ENCODE results near the gene TWSG1. TPM values are rescaled to one million over a fixed set of nuclear protein-coding genes. Genes with fewer than 3 reads are reported as not detected.
"Not testable (repeated sequence)": the region's sequence is repeated elsewhere in the genome, so short reads cannot be mapped to it uniquely, and the experiment has no call there.

Gene TWSG1
- total and polyA plus RNA-seq, 4 donors, result 32.5 to 73.6 (median 39.9) TPM

DNA sequence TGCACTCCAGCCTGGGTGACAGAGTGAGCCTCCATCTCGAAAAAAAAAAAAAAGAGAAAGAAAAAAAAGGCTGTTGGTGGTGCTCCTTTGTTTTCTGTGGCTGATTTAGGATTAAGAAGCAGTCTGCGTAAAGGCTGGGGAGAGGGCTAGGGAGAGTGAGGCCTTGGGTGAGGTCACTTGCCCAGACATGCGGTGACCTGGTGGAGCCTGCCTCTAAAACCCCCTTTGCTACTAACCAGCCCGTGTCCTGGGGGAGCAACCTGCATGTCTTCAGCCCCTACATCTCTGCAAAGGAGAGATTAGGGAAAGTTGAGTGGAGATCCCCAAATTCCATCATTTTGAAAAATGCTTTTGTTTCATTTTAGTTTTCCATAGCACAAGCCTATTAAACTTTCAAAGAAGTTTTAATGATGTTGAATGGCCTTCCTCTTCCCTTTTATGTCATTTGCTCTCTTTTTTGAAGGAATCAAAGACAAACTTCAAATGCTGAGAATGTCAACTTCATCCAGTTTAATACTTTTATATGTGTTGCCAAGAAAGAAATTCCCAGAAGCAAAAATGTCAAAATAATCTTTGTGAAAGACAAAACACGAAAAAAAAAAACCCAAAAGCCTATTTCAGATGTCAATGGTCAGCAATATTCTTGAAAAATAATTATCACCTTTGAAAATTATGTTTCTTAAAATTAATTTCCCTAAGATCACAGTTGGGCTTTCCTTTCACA, 101.8 kb downstream of the TWSG1 start:
- Histone ChIP-seq H3K9me3 (ENCODE audit: control insufficient read depth, insufficient read depth, low read length) (no peaks in the 10 kb centered on the region), H3K4me3 (ENCODE audit: low read depth, low read length) (no peak overlapping the region), H3K27me3 (ENCODE audit: control insufficient read depth, insufficient read depth, low read length) (no peaks in the 10 kb centered on the region), H3K36me3 (ENCODE audit: control insufficient read depth, insufficient read depth, low read length) (no peaks in the 10 kb centered on the region), H3K4me1 (ENCODE audit: control insufficient read depth, insufficient read depth, low read length) (peaks cover 9% of the 10 kb centered on the region), H3K27ac (ENCODE audit: low read depth, low read length) (no peak overlapping the region)
- no peak for DNase-seq (ENCODE audit: low read depth in 4 of 6, low spot score in 6 of 6)
- 100% methylated on average over 1 of the region's 5 CpGs for WGBS (ENCODE audit: insufficient coverage)

DNA sequence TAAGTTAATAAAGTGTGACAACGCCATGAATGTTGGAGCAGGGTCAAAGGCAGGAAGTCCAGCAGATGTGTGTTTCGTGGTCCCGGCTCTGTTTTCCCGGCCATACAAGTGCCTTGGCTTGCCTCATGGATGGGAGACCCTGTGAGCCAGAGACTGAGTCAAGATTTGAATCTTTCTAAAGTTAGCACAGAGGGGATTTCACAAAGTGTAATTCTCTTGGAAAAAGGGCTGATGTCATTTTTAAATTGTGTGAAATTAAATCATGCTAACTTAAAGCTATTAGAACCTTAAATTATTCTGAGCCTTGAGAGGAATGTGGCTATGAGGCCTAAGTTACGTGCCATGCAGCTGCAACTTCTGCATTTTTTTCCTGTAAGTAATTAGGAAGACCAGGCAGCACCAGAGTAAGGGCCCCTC, 102.5 kb downstream of the TWSG1 start:
- no peak overlapping the region for H3K27ac ChIP-seq (ENCODE audit: low read depth, low read length)

DNA sequence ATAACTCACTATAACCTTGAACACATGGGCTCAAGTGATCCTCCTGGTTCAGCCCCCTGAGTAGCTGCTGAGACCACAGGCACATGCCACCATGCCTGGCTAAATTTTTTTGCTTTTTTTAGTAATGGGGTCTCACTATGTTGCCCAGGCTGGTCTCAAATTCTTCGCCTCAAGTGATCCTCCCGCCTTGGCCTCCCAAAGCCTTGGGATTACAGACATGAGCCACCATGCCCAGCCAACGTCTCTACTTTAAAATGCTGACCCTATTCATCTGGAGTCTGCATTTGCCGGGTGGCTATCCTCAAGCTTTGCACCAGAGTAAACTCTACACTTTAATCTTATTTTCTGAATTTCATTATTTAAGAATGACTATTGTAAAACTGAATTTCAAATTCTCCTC, 103.1 kb downstream of the TWSG1 start:
- WGBS (ENCODE audit: insufficient coverage), result 100% methylated on average over 2 of the region's 4 CpGs
- peaks cover 9% of the 10 kb centered on the region for H3K4me1 ChIP-seq (ENCODE audit: control insufficient read depth, insufficient read depth, low read length)
- H3K27ac ChIP-seq (ENCODE audit: low read depth, low read length), result no peak overlapping the region
- no peak overlapping the region for H3K4me3 ChIP-seq (ENCODE audit: low read depth, low read length)
- H3K36me3 ChIP-seq (ENCODE audit: control insufficient read depth, insufficient read depth, low read length), result no peaks in the 10 kb centered on the region
- DNase-seq (ENCODE audit: low read depth in 4 of 6, low spot score in 6 of 6), result no peak
- no peaks in the 10 kb centered on the region for H3K9me3 ChIP-seq (ENCODE audit: control insufficient read depth, insufficient read depth, low read length)
- H3K27me3 ChIP-seq (ENCODE audit: control insufficient read depth, insufficient read depth, low read length), result no peaks in the 10 kb centered on the region

More for the DNA sequence above, 102.5 kb downstream of the TWSG1 start:
- DNase-seq (ENCODE audit: low read depth in 4 of 6, low spot score in 6 of 6), result no peak
- Histone ChIP-seq H3K4me3 (ENCODE audit: low read depth, low read length) (no peak overlapping the region), H3K9me3 (ENCODE audit: control insufficient read depth, insufficient read depth, low read length) (no peaks in the 10 kb centered on the region), H3K27me3 (ENCODE audit: control insufficient read depth, insufficient read depth, low read length) (no peaks in the 10 kb centered on the region), H3K36me3 (ENCODE audit: control insufficient read depth, insufficient read depth, low read length) (no peaks in the 10 kb centered on the region), H3K4me1 (ENCODE audit: control insufficient read depth, insufficient read depth, low read length) (peaks cover 9% of the 10 kb centered on the region)
- WGBS (ENCODE audit: insufficient coverage), result 41% methylated on average over 4 of the region's 5 CpGs

DNA sequence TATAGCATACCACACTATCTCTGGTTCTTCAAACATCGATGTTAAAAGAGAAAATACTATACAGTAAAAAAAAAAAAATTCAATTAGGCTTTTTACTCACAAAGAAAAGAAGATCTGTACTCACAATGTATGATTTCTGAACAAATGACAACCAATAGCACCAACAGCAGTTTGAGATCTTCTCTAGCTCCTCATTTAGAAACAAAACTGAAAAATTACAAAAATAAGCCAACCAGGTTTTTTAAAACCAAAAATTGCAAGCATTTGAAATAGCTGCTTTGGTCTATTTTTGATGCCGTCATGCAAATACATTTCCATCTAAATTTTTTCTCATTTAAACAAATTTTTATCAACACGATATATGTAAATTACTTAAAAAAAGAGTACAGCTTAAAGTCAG, 106.5 kb downstream of the TWSG1 start:
- H3K4me1 ChIP-seq (ENCODE audit: control insufficient read depth, insufficient read depth, low read length), result no peaks in the 10 kb centered on the region
- no peak for DNase-seq (ENCODE audit: low read depth in 4 of 6, low spot score in 6 of 6)
- H3K36me3 ChIP-seq (ENCODE audit: control insufficient read depth, insufficient read depth, low read length), result no peaks in the 10 kb centered on the region
- no CpG with 5 or more reads among the region's 3 CpGs for WGBS (ENCODE audit: insufficient coverage)
- no peaks in the 10 kb centered on the region for H3K27me3 ChIP-seq (ENCODE audit: control insufficient read depth, insufficient read depth, low read length)
- no peaks in the 10 kb centered on the region for H3K9me3 ChIP-seq (ENCODE audit: control insufficient read depth, insufficient read depth, low read length)
- H3K27ac ChIP-seq (ENCODE audit: low read depth, low read length), result no peak overlapping the region
- no peak overlapping the region for H3K4me3 ChIP-seq (ENCODE audit: low read depth, low read length)

DNA sequence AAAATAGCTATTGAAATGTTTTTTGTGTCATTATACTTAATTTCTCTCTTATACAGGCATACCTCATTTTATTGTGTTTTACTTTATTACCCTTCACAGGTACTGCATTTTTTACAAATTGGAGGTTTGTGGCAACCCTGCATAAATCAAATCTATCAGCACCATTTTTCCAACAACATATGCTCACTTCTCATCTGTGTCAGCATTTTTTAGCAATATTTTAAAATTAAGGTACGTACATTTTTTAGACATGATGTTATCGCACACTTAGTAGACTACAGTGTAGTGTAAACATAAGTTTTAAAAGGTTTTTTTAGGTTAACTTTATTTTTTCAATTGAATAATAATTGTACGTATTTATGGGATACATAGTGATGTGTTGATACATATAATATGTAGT, 110.0 kb downstream of the TWSG1 start:
- no CpG with 5 or more reads among the region's 3 CpGs for WGBS (ENCODE audit: insufficient coverage)
- DNase-seq (ENCODE audit: low read depth in 4 of 6, low spot score in 6 of 6), result no peak
- H3K4me1 ChIP-seq (ENCODE audit: control insufficient read depth, insufficient read depth, low read length), result no peaks in the 10 kb centered on the region
- no peaks in the 10 kb centered on the region for H3K27me3 ChIP-seq (ENCODE audit: control insufficient read depth, insufficient read depth, low read length)
- no peaks in the 10 kb centered on the region for H3K36me3 ChIP-seq (ENCODE audit: control insufficient read depth, insufficient read depth, low read length)
- H3K27ac ChIP-seq (ENCODE audit: low read depth, low read length), result no peak overlapping the region
- no peaks in the 10 kb centered on the region for H3K9me3 ChIP-seq (ENCODE audit: control insufficient read depth, insufficient read depth, low read length)
- no peak overlapping the region for H3K4me3 ChIP-seq (ENCODE audit: low read depth, low read length)

DNA sequence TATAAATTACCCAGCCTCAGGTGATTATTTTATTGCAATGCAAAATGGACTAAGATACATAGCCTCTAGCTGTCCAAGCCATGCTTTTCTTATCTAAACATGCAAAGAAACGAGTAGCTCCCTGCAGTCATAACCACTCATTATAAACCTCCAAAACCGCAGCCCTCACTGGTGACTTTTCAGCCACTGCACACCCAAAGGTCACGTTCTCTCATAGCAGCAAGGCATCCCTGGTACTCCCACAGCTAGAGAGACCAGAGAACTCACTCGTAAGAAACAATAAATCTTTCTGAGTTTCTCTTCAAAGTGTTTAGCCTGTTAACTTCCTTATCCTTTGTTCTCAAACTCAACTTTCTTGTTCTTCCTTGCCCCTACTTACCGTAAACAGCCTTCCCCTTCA, 112.3 kb downstream of the TWSG1 start:
- Histone ChIP-seq H3K4me3 (ENCODE audit: low read depth, low read length) (no peak overlapping the region), H3K9me3 (ENCODE audit: control insufficient read depth, insufficient read depth, low read length) (no peaks in the 10 kb centered on the region), H3K36me3 (ENCODE audit: control insufficient read depth, insufficient read depth, low read length) (no peaks in the 10 kb centered on the region), H3K27ac (ENCODE audit: low read depth, low read length) (no peak overlapping the region), H3K27me3 (ENCODE audit: control insufficient read depth, insufficient read depth, low read length) (no peaks in the 10 kb centered on the region), H3K4me1 (ENCODE audit: control insufficient read depth, insufficient read depth, low read length) (no peaks in the 10 kb centered on the region)
- WGBS (ENCODE audit: insufficient coverage), result 86% methylated on average over 5 of the region's 5 CpGs
- DNase-seq (ENCODE audit: low read depth in 4 of 6, low spot score in 6 of 6), result no peak

DNA sequence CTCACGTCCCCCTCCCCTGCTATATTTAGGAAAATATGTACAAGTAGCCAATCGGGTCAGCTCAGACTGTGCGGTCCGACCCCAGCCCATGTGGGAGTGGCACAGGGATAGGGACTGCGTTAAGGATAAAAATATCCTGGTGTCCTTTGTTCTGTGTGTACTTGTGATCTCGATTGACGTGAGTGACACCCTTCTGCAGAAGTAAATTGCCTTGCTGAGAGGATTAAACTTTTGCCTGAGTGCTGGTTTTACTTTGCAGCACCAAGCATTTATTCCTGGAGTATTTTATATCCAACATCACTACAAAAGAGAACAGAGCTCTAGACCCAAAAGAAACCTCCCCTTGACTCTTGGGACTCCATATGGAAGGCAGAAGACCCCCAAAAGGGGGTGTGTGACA, 112.8 kb downstream of the TWSG1 start:
- H3K27me3 ChIP-seq (ENCODE audit: control insufficient read depth, insufficient read depth, low read length), result no peaks in the 10 kb centered on the region
- no peak for DNase-seq (ENCODE audit: low read depth in 4 of 6, low spot score in 6 of 6)
- H3K36me3 ChIP-seq (ENCODE audit: control insufficient read depth, insufficient read depth, low read length), result no peaks in the 10 kb centered on the region
- no peaks in the 10 kb centered on the region for H3K9me3 ChIP-seq (ENCODE audit: control insufficient read depth, insufficient read depth, low read length)
- no peak overlapping the region for H3K4me3 ChIP-seq (ENCODE audit: low read depth, low read length)
- 97% methylated on average over 4 of the region's 7 CpGs for WGBS (ENCODE audit: insufficient coverage)
- H3K27ac ChIP-seq (ENCODE audit: low read depth, low read length), result no peak overlapping the region
- no peaks in the 10 kb centered on the region for H3K4me1 ChIP-seq (ENCODE audit: control insufficient read depth, insufficient read depth, low read length)

DNA sequence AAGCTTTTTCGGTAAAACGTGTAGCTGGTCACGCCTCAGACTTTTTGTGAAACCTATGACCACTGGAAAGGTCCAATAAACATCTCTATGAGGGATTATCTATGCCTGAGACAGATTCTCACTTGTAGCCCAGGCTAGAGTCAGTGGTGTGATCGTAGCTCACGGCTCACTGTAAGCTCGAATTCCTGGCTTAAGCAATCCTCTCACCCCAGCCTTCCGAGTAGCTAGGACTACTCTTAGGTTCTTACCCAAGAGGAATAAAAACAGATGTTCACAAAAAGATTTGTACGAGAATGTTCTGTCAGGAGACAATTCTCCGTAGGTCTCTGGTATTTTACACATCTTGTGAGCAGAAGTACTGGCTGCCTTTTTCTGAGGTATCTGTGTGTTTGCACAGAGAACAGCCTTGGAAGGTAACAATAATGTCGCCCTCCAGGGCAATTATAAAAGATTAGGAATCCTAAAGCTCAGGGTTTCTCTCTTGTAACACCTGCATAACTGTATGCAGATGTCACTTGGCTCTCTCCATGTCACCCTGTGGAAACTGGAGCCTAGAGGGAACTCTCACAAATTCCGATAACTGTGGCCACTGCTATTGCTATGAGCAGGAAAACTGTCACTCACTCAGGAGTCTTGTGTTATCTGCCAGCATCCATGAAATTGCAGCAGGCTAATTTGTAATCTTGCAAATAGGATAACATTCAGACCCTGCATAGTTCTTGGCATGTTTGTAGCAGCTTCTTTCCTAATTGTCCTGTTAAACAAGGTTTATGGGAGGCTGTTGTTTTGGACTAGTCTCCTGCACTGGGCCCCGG, 115.2 kb downstream of the TWSG1 start:
- peak in 1 of 6 donors; percentile 56 for DNase-seq (ENCODE audit: low read depth in 4 of 6, low spot score in 6 of 6)
- no peak overlapping the region for H3K4me3 ChIP-seq (ENCODE audit: low read depth, low read length)
- no peaks in the 10 kb centered on the region for H3K9me3 ChIP-seq (ENCODE audit: control insufficient read depth, insufficient read depth, low read length)
- 69% methylated on average over 10 of the region's 12 CpGs for WGBS (ENCODE audit: insufficient coverage)
- H3K36me3 ChIP-seq (ENCODE audit: control insufficient read depth, insufficient read depth, low read length), result no peaks in the 10 kb centered on the region
- no peaks in the 10 kb centered on the region for H3K4me1 ChIP-seq (ENCODE audit: control insufficient read depth, insufficient read depth, low read length)
- H3K27ac ChIP-seq (ENCODE audit: low read depth, low read length), result no peak overlapping the region
- H3K27me3 ChIP-seq (ENCODE audit: control insufficient read depth, insufficient read depth, low read length), result no peaks in the 10 kb centered on the region

DNA sequence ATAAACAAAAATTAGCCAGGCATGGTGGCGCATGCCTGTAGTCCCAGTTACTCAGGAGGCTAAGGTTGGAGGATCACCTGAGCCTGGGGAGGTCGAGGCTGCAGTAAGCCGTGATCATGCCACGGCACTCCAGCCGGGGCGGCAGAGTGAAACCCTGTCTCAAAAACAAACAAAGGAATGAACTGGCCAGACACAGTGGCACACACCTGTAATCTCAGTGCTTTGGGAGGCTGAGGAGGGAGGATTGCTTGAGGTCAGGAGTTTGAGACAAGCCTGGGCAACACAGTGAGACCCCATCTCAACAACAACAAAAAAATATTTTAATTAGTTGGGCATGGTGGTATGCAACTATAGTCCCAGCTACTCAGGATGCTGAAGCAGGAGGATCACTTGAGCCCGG, 116.3 kb downstream of the TWSG1 start:
- H3K27me3 ChIP-seq (ENCODE audit: control insufficient read depth, insufficient read depth, low read length); H3K27ac ChIP-seq (ENCODE audit: low read depth, low read length); H3K9me3 ChIP-seq (ENCODE audit: control insufficient read depth, insufficient read depth, low read length); H3K4me3 ChIP-seq (ENCODE audit: low read depth, low read length); H3K36me3 ChIP-seq (ENCODE audit: control insufficient read depth, insufficient read depth, low read length); DNase-seq (ENCODE audit: low read depth in 4 of 6, low spot score in 6 of 6); H3K4me1 ChIP-seq (ENCODE audit: control insufficient read depth, insufficient read depth, low read length): not testable (repeated sequence)
- WGBS (ENCODE audit: insufficient coverage), result 96% methylated on average over 4 of the region's 7 CpGs

All from spinal cord (tissue), 10 donors.